RPMI8226 (cell line): ENCODE measurements around the gene KIF5C.
"Not testable (repeated sequence)": the region's sequence is repeated elsewhere in the genome, so short reads cannot be mapped to it uniquely, and the experiment has no call there.

Source experiments
- DNase-seq: peaks from one replicate; pipeline ENCODE4 v3.0.0-alpha.2; 2015

Gene KIF5C

DNA sequence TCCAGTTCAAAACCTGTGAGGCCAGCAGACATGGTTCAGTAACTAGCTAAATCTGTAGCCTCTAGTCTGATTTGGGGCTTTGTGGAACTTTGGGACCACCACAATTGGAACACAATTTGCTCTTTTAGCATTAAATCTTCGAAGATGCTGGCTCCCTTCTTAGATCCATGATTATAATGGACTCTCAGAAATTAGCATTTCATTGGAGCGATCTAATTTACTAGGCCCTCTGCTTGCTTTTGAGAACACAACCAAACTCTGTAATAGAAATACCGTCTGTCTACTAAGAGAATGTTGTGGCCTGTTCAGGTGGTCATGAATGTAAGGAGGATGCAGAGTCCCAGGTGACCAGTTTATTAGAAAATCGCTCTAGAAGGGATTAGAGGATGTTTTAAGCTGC, 93.3 kb downstream of the KIF5C start:
- DNase-seq, result no peak

DNA sequence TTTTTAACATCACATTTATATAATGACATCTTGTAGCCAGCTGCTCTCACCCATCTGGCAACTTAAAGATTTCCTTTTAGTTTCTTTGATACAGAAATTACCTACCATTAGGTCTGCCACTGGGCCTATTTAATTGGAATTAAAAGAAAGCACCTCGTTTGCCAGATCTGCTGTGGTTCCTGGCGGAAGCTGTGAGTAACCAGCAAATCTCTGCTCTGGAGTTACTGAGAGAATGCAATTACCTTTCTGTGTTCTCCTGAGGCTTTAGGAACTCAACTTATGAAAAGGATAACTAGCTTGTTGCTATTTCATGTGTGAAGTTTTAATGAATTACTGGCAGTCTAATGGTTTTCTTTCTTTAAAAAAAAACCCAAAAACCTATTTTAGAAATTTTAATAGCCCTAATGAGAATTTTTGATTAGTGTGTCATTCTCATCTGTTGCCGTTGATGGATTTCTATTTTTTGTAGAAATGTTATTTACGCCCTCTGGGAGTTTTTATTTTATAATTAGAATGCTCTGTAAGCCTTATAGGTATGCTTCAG, 93.8 kb downstream of the KIF5C start:
- DNase-seq, result no peak

DNA sequence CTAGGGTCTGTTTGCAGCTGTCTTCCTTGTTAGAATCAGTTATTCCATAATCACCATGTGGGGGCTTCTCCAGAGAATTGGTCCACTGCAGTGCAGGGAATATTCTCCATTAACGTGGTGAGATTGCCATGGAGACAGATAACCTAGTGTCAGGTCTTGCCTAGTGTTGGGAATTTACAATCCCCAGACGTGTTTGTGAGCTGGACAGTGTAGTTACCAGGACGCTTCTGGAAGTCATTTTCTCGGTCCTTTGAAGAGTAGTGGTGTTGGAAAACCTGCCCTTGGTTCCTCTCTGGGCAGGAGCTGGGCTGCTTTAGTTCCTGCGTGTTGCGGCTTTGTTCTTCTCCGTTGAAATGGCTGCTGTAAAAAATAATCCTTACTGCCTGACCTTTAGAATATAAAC, 94.6 kb downstream of the KIF5C start:
- DNase-seq, result no peak

DNA sequence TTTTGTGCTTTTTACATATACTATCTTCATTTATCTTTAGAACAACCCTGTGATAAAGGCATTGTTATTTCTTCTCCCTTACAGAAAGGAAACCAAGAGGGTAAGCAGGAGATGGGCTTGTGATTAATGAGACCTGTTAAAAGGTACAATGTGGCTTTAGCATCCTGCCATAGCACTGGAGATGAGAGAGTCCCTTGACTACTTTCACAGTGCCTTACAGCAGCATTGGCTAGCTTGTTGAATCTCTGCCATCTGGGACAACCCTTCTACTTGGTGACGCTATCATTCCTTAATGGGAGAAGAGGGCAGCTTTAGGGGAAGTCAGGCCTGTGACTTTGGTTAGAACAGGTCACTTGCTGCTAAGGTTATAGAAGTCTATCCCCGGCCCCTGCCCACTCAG, 95.4 kb downstream of the KIF5C start:
- DNase-seq, result no peak

DNA sequence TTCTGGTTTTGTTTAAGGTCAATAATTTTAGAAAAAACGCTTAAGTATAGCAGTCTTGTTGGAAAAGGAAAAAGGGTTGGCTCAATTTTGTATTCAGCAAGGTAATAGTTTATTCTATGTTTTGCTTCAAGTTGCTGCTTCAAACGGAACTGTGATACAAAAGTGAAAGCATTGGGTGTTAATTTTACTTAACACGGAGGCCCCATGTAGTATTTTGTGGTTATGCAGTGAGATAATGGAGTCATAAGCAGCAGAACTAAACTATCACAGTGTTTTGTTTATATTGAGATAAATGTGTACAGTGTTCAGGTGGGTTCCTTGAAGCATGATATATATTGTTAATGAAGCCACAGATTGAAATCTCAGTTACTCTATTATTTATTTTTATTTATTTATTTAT, 96.5 kb downstream of the KIF5C start:
- no peak for DNase-seq

- DNase-seq, result no peak
These were observed 99.1 kb downstream of the KIF5C start for GRCh38 chr2:148974095-148974494.

DNA sequence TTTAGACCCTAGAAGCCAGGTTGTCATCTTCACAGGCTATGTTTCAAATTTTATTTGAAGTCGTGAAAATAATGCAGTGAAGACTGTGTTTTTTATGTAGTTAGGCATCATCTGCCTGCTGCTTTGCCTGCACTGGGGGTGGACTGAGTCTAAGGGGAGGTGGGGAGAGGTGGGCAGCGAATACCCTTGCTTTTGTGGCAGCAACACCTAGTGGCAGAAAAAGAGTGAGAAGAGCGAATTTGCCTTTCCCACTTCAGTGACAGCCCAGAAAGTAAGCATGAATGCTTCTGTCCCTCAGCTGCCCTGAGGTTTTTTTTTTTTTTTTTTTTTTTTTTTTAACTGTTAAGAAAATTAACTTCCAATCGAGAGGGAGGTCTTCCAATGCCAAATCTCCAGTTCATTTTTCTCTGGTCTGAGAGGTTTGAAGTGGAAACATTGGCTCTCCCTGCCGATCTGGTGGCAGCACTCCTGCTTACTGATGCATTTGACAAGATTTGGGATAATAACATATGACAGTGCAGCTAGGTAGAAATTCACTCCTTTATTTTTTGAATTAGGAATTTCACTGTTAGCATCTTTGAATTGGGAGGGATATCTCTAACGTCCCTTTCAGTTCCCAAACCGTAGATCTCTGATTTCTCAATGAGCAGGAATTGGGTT, 103.1 kb downstream of the KIF5C start:
- DNase-seq, result no peak

DNA sequence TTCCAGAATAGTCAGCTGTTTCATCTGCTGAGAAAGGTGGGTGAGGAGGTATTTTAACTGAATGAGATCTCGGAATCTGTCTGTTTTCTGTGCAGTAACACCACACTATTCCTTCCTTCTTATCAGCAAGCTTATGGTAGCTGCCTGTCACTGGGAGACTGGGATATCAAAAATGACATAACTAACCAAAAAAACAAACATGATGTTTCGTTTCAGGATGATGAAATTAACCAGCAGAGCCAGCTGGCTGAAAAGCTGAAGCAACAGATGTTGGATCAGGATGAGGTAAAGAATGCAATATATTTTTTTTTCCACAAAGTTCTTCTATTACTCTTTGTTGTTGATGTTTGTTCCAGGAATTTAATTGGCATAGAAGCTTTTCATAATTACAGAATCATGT, 103.7 kb downstream of the KIF5C start:
- no peak for DNase-seq

DNA sequence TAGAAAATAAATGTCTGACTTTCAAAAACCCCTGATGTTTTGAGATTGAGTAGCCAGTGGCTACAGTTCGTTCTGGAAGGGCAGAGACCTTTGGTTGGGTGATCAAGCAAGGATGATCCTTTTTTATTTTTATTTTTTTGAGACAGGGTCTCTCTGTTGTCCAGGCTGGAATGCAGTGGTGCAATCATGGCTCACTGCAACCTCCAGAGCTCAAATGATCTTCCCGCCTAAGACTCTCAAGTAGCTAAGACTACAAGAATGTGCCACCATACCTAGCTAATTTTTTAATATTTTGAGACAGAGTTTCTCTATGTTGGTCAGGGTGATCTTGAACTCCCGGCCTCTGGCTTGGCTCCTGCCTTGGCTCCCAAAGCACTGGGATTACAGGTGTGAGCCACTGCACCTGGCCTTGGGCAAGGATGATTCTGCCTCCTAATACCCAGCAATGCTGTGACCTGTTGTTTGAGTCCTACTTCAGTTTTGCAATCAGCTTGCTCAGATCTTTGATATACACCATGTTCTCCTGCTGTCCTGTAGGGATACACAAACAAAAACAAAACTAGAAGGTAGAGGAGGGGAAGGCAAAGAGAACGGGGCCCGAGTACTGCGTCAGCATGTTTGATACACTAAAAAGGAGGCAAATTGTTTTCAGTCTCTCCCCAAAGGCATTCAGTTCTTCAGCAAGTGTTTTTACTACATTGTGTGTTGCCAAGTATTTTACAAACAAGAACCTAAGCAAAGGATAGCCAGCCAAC, 104.3 kb downstream of the KIF5C start:
- no peak for DNase-seq

DNA sequence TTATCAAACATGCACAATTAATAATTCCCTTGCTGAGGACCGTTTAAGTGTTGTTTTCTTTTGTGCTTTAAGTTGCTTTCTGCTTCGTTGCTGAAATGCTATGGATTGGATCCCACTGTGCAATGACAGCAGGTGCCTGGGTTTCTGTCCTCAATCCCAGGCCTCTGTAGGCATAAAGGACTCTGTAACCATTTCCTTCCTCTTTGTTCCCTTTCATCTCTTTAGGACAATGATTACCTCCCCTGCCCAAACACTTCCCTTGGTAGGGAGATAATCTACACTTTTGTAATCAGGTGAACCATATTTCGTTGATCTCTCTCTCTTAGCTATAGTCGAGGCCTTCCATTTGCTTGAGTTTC, 104.9 kb downstream of the KIF5C start:
- DNase-seq, result no peak

DNA sequence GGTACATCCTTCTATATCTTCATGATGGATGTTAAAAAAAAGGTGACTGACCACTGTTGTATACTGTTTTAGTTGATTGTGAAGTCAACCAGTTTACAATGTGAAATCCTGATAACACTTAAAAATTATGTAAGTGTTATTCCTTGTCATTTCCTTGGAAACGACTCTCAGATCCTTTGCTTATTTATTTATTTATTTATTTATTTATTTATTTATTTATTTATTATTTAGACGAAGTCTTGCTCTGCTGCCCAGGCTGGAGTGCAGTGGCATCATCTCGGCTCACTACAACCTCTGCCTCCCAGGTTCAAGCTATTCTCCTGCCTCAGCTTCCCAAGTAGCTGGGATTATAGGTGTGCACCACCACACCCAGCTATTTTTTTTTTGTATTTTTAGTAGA, 105.5 kb downstream of the KIF5C start:
- not testable (repeated sequence) for DNase-seq

DNA sequence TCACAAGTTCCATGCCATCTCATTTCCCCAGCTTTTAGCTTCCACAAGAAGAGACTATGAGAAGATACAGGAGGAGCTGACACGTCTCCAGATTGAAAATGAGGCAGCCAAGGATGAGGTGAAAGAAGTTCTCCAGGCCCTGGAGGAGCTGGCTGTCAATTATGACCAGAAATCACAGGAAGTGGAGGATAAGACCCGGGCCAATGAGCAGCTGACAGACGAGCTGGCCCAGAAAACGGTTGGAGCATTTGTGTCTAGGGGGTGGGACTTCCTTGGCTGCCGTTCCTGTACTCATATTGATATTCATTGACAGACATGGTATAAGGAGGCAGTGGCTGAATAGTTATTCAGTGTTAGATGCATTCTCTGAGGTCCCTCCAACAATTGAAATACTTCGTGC, 106.3 kb downstream of the KIF5C start:
- no peak for DNase-seq

DNA sequence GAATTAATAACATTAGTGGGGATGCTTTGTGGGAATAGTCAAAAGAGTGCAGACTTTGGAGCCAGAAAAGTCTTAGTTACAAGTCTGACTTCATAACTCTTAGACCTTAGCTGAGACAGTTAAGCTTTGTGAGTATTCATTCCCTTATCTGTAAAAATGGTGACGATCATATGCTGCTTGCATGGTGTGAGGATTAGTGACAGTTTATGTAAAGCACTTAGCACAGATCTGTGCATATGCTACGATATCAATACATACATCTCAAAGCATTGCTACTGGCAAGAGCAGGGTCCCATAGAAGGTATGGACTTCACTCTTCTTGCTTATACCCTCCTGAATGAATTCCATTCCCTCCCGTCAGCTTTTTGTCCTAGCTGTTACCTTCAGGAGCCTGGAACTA, 106.8 kb downstream of the KIF5C start:
- DNase-seq, result no peak

GRCh38 chr2:148982282-148982681, 107.3 kb downstream of the KIF5C start:
- no peak for DNase-seq

DNA sequence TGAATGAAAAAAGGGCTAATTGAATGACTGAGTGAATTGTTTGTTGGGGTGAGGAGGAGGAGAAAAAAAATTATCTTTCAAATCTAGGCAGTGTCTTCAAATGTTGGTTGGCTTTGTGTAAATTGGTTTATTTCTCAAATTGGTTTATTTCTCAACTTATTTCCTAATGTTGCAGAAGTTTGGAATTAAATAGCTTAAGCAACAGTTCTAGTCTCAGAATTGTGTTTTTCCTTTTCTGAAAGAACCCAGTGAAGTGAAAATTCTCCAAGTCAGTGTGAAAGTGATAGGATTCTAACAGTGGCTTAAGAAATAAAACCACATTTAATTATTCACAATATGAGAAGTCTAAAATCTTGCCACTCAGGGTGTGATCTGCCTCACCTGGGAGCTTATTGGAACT, 108.9 kb downstream of the KIF5C start:
- DNase-seq, result no peak

DNA sequence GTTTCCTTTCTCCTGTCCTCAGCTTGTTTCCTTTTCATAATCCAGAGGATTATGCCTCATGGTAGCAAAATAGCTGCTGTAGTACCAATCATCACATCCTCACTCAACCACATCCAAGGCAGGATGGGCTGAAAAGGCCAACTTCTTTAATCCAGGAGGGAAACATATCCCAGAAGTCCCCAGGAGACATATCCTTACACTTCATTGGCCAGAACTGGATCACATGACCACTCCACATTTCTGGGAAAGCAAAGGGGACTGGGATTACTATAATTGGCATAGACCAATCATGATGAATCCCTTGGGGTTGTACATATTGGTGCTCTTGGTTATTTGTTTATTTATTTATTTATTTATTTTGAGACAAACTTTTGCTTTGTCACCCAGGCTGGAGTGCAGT, 109.4 kb downstream of the KIF5C start:
- DNase-seq, result no peak

DNA sequence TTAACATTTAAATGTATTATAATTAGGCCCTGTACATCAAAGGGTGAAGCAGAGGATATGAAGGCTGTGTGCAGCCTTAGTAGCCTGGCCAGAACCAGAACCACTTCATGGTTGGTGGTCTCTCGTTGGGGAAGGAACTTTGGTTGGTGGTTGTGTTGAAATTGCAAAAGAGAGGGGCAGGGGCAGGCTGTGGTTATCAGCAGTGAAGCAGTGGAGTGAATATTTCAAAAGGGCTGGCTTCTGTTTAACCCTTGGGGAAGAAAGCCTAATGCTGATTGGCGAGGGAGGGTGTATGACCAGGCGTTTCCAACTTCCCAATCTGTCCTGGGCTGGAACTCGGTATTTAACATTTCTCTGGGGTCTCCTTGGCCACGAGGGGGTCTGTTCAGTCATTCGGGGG, 112.3 kb downstream of the KIF5C start:
- no peak for DNase-seq

DNA sequence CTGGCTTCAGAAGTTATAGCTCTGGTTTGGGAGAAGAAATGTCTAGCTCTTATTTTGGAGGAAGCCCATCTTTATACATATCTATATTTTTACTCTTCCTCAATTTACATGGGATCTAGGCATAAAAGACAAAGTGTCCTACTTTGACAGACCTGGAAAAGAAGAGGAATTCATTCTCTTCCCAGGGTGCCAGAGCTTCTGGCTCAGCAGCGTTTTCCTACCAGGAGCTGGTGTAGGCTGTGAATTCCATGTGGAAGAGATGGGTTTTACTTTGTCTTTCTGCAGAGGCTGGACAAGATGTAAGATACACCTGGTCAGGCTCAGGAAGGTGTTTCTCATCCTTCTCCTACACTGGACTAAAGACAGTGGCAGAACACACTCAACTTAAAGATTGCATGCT, 113.3 kb downstream of the KIF5C start:
- DNase-seq, result no peak

DNA sequence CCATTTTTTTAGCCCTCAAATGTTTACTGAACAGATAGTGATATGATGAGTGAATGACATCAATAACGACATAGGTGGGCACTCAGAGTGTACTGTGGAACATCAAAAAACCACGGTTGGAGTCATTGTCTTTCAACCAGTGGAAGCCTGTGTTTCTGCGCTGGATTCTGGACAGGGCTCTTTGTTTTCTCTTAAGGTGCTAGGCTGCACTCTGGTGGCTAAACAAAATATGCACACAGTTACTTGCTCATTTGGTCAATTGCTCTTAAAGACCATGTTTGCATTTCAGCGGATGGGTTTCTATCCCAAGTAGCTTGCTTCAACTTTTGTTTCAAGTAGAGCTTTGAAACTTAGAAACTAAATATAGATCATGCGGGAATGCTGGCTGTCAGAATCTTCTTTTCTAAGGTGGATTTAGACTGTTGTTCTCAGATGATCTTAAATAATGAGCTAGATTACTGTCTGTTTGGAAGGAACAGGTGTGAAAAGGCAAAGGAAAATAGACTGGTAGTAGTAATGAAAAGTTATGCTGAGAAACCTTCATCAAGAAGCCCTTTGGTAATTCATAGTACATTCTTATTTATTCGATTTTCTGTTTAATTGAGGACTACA, 115.0 kb downstream of the KIF5C start:
- DNase-seq, result peak; percentile 71

DNA sequence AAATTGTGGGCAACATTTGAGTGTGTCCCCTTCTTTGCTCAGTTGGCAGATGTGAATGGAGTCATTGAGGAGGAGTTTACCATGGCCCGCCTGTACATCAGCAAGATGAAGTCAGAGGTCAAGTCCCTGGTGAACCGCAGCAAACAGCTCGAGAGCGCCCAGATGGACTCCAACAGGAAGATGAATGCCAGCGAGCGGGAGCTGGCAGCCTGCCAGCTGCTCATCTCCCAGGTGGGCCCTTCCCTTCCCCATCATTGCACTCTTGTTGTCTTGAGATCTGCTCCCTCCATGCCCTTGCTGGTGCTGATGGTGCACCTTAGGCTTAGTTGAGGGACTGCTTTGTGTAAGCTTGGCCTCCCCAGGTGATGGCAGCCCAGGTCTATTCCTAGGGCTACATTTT, 115.9 kb downstream of the KIF5C start:
- peak; percentile 62 for DNase-seq

- DNase-seq, result no peak
These were observed 117.4 kb downstream of the KIF5C start for GRCh38 chr2:148992448-148992847.

GRCh38 chr2:148993351-148993750, 118.3 kb downstream of the KIF5C start:
- no peak for DNase-seq

GRCh38 chr2:148994341-148994740, 119.3 kb downstream of the KIF5C start:
- DNase-seq, result peak; percentile 77

DNA sequence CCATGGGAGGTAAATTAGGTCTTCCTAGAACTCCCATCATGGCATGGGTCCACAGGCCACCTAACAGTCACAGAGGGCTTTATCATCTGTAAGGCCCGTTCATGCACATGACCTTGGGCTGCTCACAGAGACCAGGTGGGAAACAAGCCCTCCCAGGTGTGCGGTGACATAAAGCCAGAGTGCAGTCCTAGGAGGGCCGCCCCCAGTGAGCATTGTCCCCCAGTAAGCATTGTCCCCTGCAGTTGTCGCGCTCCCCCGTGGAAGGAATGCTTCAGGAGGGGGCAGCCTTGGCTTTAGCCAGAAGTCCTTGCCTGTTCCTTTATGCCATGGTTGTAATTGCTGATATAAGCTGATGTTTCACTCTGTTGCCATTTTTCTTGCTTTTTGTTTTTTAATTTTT, 121.8 kb downstream of the KIF5C start:
- DNase-seq, result no peak
